ENCODE measurements around the gene STKLD1.
"Not testable (repeated sequence)": the region's sequence is repeated elsewhere in the genome, so short reads cannot be mapped to it uniquely, and the experiment has no call there.

DNA sequence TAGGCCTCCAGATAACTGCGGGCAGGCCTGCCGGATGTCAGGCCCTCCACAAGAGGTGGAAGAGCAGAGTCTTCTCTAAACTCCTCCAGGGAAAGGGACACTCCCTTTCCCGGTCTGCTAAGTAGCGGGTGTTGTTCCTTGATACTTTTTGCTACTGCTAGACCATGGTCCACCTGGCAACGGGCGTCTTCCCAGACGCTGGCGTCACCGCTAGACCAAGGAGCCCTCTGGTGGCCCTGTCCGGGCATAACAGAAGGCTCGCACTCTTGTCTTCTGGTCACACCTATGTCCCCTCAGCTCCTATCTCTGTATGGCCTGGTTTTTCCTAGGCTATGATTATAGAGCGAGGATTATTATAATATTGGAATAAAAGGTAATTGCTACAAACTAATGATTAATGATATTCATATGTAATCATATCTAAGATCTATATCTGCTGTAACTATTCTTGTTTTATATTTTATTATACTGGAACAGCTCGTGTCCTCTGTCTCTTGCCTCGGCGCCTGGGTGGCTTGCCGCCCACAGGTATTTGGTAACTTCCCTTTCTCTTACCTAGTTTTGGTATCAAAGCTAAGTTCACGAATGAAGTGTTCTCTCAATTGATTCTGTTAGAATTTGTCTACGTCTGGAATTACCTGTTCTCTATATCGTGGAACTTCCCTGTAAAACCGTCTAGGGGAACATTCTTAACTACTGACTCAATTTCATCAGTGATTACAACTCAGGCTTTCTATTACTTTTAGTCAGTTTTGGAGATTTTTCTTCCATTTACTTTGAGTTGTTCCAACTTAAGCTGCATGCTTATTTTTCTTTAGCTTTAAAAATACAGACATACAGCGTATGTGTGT lies 46.6 kb upstream of the STKLD1 start:
- TF ChIP-seq, protein P1, sequence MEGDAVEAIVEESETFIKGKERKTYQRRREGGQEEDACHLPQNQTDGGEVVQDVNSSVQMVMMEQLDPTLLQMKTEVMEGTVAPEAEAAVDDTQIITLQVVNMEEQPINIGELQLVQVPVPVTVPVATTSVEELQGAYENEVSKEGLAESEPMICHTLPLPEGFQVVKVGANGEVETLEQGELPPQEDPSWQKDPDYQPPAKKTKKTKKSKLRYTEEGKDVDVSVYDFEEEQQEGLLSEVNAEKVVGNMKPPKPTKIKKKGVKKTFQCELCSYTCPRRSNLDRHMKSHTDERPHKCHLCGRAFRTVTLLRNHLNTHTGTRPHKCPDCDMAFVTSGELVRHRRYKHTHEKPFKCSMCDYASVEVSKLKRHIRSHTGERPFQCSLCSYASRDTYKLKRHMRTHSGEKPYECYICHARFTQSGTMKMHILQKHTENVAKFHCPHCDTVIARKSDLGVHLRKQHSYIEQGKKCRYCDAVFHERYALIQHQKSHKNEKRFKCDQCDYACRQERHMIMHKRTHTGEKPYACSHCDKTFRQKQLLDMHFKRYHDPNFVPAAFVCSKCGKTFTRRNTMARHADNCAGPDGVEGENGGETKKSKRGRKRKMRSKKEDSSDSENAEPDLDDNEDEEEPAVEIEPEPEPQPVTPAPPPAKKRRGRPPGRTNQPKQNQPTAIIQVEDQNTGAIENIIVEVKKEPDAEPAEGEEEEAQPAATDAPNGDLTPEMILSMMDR (IDR thresholded peaks at IDR 0.05): peak in 3 of 4 experiments; percentile 39 to 65 (median 62)
- not testable (repeated sequence) for TF ChIP-seq POLR2A (IDR thresholded peaks at IDR 0.05)

Measured in gastroesophageal sphincter (tissue), 3 donors.